ENCODE data around the gene PIK3CD. TPM values are rescaled to one million over a fixed set of nuclear protein-coding genes. Genes with fewer than 3 reads are reported as not detected.

The PIK3CD gene
- total and polyA plus RNA-seq, 12 donors, result 1.3 to 16.4 (median 9.1) TPM

DNA sequence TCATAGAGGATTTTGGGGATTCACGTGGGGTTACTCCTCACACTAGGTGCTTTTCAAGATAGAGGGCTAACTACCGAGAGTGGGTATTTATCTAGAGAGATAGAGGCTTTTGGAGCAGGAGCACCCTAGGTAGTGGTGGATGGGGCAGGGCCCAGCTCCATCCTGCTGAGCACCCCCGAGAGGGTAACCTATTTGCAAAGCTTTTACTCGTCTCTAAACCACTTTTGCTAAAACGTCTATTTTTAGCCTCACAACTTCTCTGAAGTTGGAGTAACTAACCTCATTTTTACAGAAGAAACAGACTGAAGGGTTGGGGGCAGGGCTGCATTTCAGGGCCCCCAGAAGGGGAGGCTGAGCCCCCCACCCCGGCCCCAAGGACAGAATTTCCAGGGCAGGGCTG, 12.3 kb upstream of the PIK3CD start:
- Histone ChIP-seq H3K4me1 (replicated peaks in 1 of 2) (no peaks in the 10 kb centered on the region), H3K4me3 (no peak overlapping the region), H3K27ac (no peak overlapping the region), H3K9me3 (replicated peaks in 1 of 3) (no peaks in the 10 kb centered on the region), H3K27me3 (no peaks in the 10 kb centered on the region), H3K36me3 (replicated peaks in 1 of 2) (no peaks in the 10 kb centered on the region)
- TF ChIP-seq CTCF (IDR thresholded peaks at IDR 0.05), result no peak
- no peak for TF ChIP-seq POLR2A (IDR thresholded peaks at IDR 0.05)
- WGBS, 4 donors, result 57 to 70% (median 65%) methylated on average over 6 of the region's 6 CpGs
- DNase-seq, result no peak
- intact Hi-C loops (cut with DNase I), result loop anchor here in 1 of 2 donors (10.0 kb wide), 1 partner anchor 56 kb away; no protein-coding TSS in a partner anchor

DNA sequence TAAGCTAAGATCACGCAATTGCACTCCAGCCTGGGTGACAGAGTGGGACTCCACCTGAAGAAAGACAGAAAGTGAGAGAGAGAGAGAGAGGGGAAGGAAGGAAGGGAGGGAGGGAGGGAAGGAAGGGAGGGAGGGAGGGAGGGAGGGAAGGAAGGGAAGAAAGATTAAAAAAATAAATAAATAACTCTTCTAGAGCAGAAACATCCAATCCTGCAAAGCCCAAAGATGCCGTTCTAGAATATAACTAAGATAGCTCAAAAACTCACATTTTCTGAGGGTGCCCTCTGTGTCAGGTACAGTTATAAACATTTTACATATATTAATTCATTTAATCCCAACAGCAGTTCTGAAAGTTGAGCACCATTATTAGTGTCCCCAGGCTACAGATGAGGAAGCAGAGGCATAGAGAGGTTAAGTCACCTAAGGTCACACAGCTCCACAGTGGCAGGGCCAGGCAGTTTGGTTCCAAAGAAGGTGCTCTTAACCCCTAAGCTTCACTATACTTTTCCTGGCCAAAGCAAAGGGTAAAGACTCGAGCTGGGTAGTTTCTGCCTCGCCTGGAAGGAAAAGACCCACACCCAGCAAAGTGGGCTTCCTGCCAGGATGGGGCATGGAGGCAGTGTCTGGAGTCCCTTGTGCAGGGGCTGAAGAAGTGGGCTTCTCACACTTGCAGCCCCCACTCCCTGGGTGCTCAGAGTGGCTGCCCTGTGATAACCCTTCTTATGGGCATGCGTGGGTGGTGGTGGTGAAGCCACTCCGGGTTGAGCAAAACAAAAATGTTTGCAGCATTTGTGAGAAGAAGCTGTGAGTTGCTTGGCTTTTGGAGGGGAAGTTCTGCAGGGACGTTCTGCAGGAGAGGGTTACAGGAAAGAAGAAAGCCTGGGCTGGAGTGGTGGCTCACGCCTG, 7.9 kb upstream of the PIK3CD start:
- H3K4me3 ChIP-seq, result no peak overlapping the region
- H3K9me3 ChIP-seq (replicated peaks in 1 of 3), result no peaks in the 10 kb centered on the region
- intact Hi-C loops (cut with DNase I), result no loop called here
- no peaks in the 10 kb centered on the region for H3K36me3 ChIP-seq (replicated peaks in 1 of 2)
- no peak for DNase-seq
- H3K4me1 ChIP-seq (replicated peaks in 1 of 2), result no peaks in the 10 kb centered on the region
- TF ChIP-seq POLR2A (IDR thresholded peaks at IDR 0.05) (no peak), CTCF (IDR thresholded peaks at IDR 0.05) (no peak)
- no peak overlapping the region for H3K27ac ChIP-seq
- no peaks in the 10 kb centered on the region for H3K27me3 ChIP-seq
- 57 to 70% (median 67%) methylated on average over 6 to 8 of the region's 8 CpGs for WGBS, 4 donors

GRCh38 chr1:9646037-9646436, 5.5 kb upstream of the PIK3CD start:
- no peaks in the 10 kb centered on the region for H3K4me1 ChIP-seq (replicated peaks in 1 of 2)
- H3K36me3 ChIP-seq (replicated peaks in 1 of 2), result no peaks in the 10 kb centered on the region
- peaks cover 7% of the 10 kb centered on the region for H3K27me3 ChIP-seq
- DNase-seq, result no peak
- no peak overlapping the region for H3K27ac ChIP-seq
- intact Hi-C loops (cut with DNase I), result no loop called here
- no peak overlapping the region for H3K4me3 ChIP-seq
- WGBS, 4 donors, result 88 to 92% (median 91%) methylated on average over 13 of the region's 13 CpGs
- H3K9me3 ChIP-seq (replicated peaks in 1 of 3), result no peaks in the 10 kb centered on the region
- no peak for TF ChIP-seq POLR2A (IDR thresholded peaks at IDR 0.05)
- TF ChIP-seq CTCF (IDR thresholded peaks at IDR 0.05), result no peak

GRCh38 chr1:9648171-9648570, 3.4 kb upstream of the PIK3CD start:
- 72 to 78% (median 77%) methylated on average over 6 to 10 of the region's 10 CpGs for WGBS, 4 donors
- TF ChIP-seq POLR2A (IDR thresholded peaks at IDR 0.05) (no peak), CTCF (IDR thresholded peaks at IDR 0.05) (no peak)
- Histone ChIP-seq H3K36me3 (replicated peaks in 1 of 2) (no peaks in the 10 kb centered on the region), H3K27ac (no peak overlapping the region), H3K27me3 (peaks cover 28% of the 10 kb centered on the region), H3K9me3 (replicated peaks in 1 of 3) (no peaks in the 10 kb centered on the region), H3K4me3 (no peak overlapping the region), H3K4me1 (replicated peaks in 1 of 2) (peaks cover 0 to 8% of the 10 kb centered on the region in 2 donors)
- DNase-seq, result no peak
- intact Hi-C loops (cut with DNase I), result no loop called here
